ENCODE measurements around the gene PIAS4. TPM values are rescaled to one million over a fixed set of nuclear protein-coding genes. Genes with fewer than 3 reads are reported as not detected.

Gene PIAS4
- total RNA-seq, 1 donor, result 23.8 TPM

DNA sequence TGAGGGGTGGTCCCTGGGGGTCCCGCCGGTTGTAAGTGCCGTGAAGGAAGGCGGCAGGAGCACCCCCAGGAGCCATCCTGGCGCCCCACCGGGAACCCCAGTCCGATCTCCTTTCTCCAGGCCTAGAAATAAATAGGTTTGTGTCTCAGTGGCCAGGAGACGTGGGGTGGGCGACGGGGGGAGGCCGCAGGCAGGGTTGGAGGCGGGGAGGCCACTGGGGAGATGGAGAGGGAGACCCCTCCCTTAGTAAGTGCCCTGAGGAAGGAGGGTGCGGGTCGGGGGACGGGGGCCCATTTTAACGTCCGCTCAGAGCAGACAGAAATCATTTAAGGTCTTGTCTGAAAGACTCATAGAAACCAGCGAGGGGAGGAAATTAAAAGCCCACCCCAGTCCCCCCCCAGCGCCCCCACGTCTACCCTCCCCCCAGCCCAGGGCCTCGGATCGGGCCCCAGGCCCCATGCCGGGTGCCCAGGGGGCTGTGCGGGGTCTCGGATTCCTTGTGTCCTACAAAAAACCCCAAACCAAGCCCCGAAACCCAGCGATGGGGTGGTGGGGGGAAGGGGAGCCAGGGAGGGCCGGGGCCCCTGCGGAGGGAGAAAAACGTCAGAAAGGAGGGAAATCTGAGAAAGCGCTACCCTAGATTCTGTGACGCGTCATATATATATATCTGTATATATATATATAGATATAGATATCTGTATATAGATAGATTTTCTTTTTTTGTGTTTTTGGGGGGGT, 39.6 kb downstream of the PIAS4 start:
- TF ChIP-seq, protein P1, sequence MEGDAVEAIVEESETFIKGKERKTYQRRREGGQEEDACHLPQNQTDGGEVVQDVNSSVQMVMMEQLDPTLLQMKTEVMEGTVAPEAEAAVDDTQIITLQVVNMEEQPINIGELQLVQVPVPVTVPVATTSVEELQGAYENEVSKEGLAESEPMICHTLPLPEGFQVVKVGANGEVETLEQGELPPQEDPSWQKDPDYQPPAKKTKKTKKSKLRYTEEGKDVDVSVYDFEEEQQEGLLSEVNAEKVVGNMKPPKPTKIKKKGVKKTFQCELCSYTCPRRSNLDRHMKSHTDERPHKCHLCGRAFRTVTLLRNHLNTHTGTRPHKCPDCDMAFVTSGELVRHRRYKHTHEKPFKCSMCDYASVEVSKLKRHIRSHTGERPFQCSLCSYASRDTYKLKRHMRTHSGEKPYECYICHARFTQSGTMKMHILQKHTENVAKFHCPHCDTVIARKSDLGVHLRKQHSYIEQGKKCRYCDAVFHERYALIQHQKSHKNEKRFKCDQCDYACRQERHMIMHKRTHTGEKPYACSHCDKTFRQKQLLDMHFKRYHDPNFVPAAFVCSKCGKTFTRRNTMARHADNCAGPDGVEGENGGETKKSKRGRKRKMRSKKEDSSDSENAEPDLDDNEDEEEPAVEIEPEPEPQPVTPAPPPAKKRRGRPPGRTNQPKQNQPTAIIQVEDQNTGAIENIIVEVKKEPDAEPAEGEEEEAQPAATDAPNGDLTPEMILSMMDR (IDR thresholded peaks at IDR 0.05; ENCODE audit: insufficient read depth, low read length), result no peak
- H3K4me3 ChIP-seq (ENCODE audit: low read depth, low read length), result no peak overlapping the region
- no peak for DNase-seq (ENCODE audit: low read depth)

DNA sequence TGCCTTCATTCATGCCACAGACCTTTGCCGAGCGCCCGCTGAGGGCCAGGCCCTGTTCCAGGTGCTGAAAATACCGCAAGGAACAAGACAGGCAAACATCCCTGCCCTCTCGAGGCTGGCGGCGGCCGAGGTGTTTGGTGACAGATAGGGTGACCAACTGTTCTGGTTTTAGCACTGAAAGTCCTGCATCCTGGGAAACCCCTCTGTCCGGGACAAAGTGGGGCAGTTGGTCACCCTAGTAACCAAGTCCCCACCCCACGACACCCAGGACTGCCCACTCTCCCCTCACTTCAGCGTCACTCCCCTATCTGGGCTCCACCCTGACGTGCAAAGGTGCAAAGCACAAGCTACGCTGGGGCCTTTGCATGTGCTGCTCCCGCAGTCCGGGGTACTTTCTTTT, 41.9 kb downstream of the PIAS4 start:
- H3K4me3 ChIP-seq (ENCODE audit: low read depth, low read length), result no peak overlapping the region
- TF ChIP-seq, protein P1 (IDR thresholded peaks at IDR 0.05; ENCODE audit: insufficient read depth, low read length), result no peak
- no peak for DNase-seq (ENCODE audit: low read depth)

DNA sequence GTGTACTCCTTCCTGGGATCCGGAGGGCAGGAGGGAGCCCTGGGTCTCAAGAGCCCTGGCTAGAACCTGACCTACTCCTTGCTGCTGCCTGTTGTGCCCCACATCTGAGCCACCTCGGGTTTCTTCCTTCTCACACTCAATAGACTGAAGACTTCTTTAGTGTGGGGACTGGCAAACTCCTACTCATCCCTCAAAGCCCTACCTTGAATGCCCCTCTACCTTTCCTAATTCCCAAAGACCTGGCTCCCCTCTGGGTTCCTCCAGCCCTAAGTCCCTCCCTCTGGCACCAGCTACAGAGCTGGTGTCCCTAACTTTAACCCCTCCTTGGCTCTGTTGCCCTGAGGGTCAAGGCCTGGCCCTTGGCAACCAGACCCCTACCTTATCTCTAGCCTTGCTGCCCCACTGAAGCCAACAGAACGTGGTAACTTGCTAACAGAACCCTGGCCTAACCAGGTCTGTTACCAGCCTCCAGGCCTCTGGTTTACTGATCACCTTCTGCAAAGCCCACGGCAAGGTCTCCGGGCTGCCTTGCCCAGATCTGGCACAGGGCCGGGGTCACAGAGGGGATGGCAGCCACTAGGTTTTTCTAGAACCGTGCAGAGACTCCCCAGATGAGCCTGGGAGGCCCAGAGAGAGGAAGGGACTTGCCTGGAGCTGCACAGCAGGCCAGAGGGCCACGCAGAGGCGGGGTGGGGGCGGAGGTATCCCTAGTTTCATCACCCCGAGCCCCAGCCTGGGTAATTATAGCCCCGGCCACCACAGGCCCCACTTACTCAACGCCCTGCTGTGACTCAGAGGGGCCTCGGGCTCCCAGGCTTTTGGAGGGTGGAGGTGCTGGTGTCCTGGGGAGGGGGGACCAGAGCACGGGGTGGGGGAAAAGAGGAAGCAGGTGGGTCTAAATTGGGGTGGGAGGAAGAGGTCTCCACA, 43.9 kb downstream of the PIAS4 start:
- TF ChIP-seq, protein P1 (IDR thresholded peaks at IDR 0.05; ENCODE audit: insufficient read depth, low read length), result no peak
- no peak overlapping the region for H3K4me3 ChIP-seq (ENCODE audit: low read depth, low read length)
- DNase-seq (ENCODE audit: low read depth), result peak; percentile 43

DNA sequence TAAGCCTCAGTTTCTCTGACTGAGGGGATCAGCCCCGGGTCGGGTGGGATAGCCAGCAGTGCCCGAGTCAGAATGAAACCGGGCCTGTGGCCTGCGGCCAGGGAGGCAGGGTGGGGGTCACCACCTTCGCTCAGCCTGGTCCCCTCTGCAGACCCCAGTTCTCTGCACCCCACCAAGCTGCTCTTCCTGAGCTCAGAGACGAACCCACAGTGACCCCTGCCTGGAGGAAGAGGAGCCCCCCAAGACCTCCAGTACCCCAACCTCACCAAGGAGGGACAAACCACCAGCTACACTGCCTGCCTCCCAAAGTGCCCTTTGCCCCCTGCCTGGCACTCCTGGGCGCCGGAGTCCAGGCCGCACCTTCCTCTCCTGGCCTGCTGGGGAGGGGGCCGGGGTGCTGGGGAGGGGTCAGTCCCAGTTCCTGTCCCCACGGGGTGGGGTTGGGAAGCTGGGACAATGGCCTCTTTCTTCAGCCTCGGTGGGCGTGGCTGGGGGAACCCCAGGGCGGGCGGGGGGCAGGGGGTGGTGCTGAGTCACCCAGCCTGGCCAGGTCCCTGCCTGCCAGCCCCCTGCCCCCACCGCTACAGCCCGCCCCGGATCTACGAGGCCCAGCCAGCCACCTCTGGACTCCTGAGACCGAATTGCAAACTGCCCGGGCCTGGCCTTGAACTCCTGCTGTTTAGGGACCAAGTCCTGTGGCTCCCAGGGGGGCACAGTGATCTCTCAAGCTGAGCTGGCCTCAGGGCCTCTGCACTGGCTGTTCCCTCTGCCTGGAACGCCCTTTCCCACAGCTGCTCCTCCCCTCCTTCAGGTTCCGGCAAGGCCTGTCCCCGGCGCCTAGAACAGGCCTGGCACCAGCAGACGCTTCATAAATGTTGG, 44.8 kb downstream of the PIAS4 start:
- TF ChIP-seq, protein P1 (IDR thresholded peaks at IDR 0.05; ENCODE audit: insufficient read depth, low read length), result no peak
- peak; percentile 47 for DNase-seq (ENCODE audit: low read depth)

DNA sequence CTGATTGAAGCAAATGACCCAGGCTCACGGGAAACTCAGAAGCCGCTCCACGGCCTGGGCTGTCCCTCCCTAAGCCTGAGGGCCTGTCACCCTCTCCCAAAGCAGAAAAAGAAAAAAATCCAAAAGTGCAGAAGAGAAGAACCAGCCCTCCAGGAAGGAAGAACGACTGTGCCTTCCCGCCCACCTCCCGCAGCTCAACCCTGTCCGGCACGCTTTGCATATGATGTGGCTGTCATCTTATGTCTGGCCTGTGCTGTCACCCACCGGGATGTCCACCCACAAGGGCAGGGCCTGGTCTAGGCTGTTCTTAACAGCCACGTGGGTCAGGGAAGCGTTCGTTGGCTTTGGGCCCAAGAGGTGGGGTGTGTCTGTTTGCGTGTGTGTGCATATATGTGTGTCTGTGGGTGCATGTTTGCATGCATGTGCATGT, 45.5 kb downstream of the PIAS4 start:
- no peak overlapping the region for H3K4me3 ChIP-seq (ENCODE audit: low read depth, low read length)
- TF ChIP-seq, protein P1 (IDR thresholded peaks at IDR 0.05; ENCODE audit: insufficient read depth, low read length), result no peak
- DNase-seq (ENCODE audit: low read depth), result no peak

More for the DNA sequence above, 44.8 kb downstream of the PIAS4 start:
- H3K4me3 ChIP-seq (ENCODE audit: low read depth, low read length), result no peak overlapping the region
